Hepatocyte (in vitro differentiated cells): ENCODE measurements around the gene HDX. TPM values are rescaled to one million over a fixed set of nuclear protein-coding genes. Genes with fewer than 3 reads are reported as not detected.

Experiments
- polyA plus RNA-seq: library from polyadenylated mRNA; unstranded; fragments of >200 nt; fragmentation: Nextera tagmentation; extraction: Ambion mirVana; gene quantifications from 2 replicates; pipeline ENCODE4 v1.2.1, GENCODE V29; 2016
- small RNA-seq: library from RNA; depleted of rRNA; stranded (forward); fragments of <200 nt; gene quantifications from one replicate; pipeline ENCODE3, GENCODE V24; 2014
- total RNA-seq: library from RNA; depleted of rRNA; stranded (reverse); fragments of >200 nt; gene quantifications from 2 replicates; pipeline ENCODE4 v1.2.3, GENCODE V29; 2014

Gene HDX
- total and polyA plus RNA-seq, 2 experiments from 2014 or later, result 4.8 to 9.4 TPM

Small RNA genes lying within 50 kb of the gene (small RNA-seq; reads per million reads assigned to genes)
- gene AL450471.1, result not detected
